Psoas muscle (tissue), 8 donors: ENCODE measurements around the gene PCMTD2. TPM values are rescaled to one million over a fixed set of nuclear protein-coding genes. Genes with fewer than 3 reads are reported as not detected.
"Not testable (repeated sequence)": the region's sequence is repeated elsewhere in the genome, so short reads cannot be mapped to it uniquely, and the experiment has no call there.

Experiments used
- ATAC-seq, 4 donors: fragments of 200-7000 bp; cut with Tn5 transposase; one replicate each; pipeline ENCODE4 v1.9.1; 2020; ENCODE audit warnings: moderate library complexity in 3 of 4, mild to moderate bottlenecking in 2 of 4
- DNase-seq, 2 donors: peaks; one replicate each; pipeline ENCODE4 v3.0.0-alpha.2; 2020
- H3K27ac ChIP-seq: fragments of 200-600 bp; one replicate; pipeline ENCODE4 v1.8.0; 2022
- H3K27me3 ChIP-seq, 3 donors: fragments of 200-600 bp in 1 of 3; one replicate each; pipeline versions ENCODE4 v1.6.1 to v1.8.0; 2013 to 2022; ENCODE audit warnings: low read length in 2 of 3, mild to moderate bottlenecking in 2 of 3, moderate library complexity in 1 of 3; ENCODE audit not compliant: insufficient read depth in 3 of 3
- H3K36me3 ChIP-seq, 2 donors: fragments of 200-600 bp in 1 of 2; one replicate each; pipeline versions ENCODE4 v1.6.1 to v1.8.0; 2013 to 2022; ENCODE audit warnings: low read depth in 1 of 2, mild to moderate bottlenecking in 1 of 2, moderate library complexity in 1 of 2; ENCODE audit not compliant: insufficient read depth in 1 of 2
- H3K4me1 ChIP-seq: fragments of 200-600 bp; one replicate; pipeline ENCODE4 v1.8.0; 2022
- H3K4me3 ChIP-seq: fragments of 200-600 bp; one replicate; pipeline ENCODE4 v1.8.0; 2022; ENCODE audit warnings: mild to moderate bottlenecking
- H3K9me3 ChIP-seq: fragments of 200-600 bp; one replicate; pipeline ENCODE4 v1.8.0; 2022
- CTCF ChIP-seq: fragments of 200-600 bp; IDR thresholded peaks from one replicate; pipeline ENCODE4 v1.8.0; 2022; ENCODE audit warnings: antibody characterized with exemption
- WGBS, 3 donors: extraction: QIAGEN DNeasy Blood & Tissue Kit; methylation state at CpG; one replicate each; pipeline versions ENCODE4 v1.1.6 to v1.1.7; 2013; 5-methylcytosine and 5-hydroxymethylcytosine counted together
- intact Hi-C, 2 donors: fragments of 100-400 bp; cut with DNase I; formaldehyde crosslinking; loops; one replicate each; pipeline versions ENCODE4 v1.11.0 to v1.14.2; 2022
- polyA plus RNA-seq, 3 donors: library from polyadenylated mRNA; stranded (reverse); fragments of 200-250 nt; gene quantifications; one replicate each; pipeline ENCODE4 v1.2.3, GENCODE V29; 2013
- total RNA-seq, 4 donors: library from RNA; stranded (reverse); fragmentation: NEBNext Ultra II Directional in 2 of 4; extraction: Animal tissue kit (Norgen Biotek cat#: 25700) in 2 of 4; gene quantifications; one replicate each; pipeline versions ENCODE4 v1.2.1 to v1.2.4, GENCODE V29; 2021 to 2023
- donor health status: healthy with polysubstance abuse.
- donor health status: DM: no; HTN: no; CAD: no; lungs with moderate emphysema.
- donor health status: Bipolar disorder and iron deficiency.
- donor health status: healthy.
- donor health status: DM: yes; HTN: yes; CAD: no.
- donor health status: DM: no; HTN: no; CAD: no.
- donor health status: DM: no; HTN: no; CAD: no.
- donor health status: DM: yes; HTN: yes; CAD: no.

Gene PCMTD2
- total and polyA plus RNA-seq, 7 donors, result 11.7 to 47.3 (median 37.8) TPM

- no peaks in the 10 kb centered on the region for H3K9me3 ChIP-seq
- H3K4me1 ChIP-seq, result no peaks in the 10 kb centered on the region
- intact Hi-C loops, result no loop called here
- no peak overlapping the region for H3K27ac ChIP-seq
- DNase-seq (no peak), ATAC-seq (no peak)
- no peaks in the 10 kb centered on the region for H3K27me3 ChIP-seq
- TF ChIP-seq CTCF, result no peak
- no peak overlapping the region for H3K4me3 ChIP-seq
- H3K36me3 ChIP-seq, result peaks cover 0 to 7% of the 10 kb centered on the region in 2 donors
- 82 to 86% (median 84%) methylated on average over 7 of the region's 7 CpGs for WGBS, 3 donors
Measured at GRCh38 chr20:64279826-64280459, 24.4 kb downstream of the PCMTD2 start.

GRCh38 chr20:64280460-64280843 lies 24.9 kb downstream of the PCMTD2 start:
- 82 to 92% (median 83%) methylated on average over 3 of the region's 3 CpGs for WGBS, 3 donors
- no peak for TF ChIP-seq CTCF
- Histone ChIP-seq H3K4me1 (no peaks in the 10 kb centered on the region), H3K9me3 (no peaks in the 10 kb centered on the region), H3K4me3 (no peak overlapping the region), H3K27me3 (no peaks in the 10 kb centered on the region), H3K27ac (no peak overlapping the region), H3K36me3 (peaks cover 0 to 4% of the 10 kb centered on the region in 2 donors)
- DNase-seq (no peak), ATAC-seq (no peak)
- intact Hi-C loops, result no loop called here

GRCh38 chr20:64283646-64284045 lies 28.1 kb downstream of the PCMTD2 start:
- H3K27me3 ChIP-seq, result no peaks in the 10 kb centered on the region
- no peak for ATAC-seq
- no peak overlapping the region for H3K27ac ChIP-seq
- no peaks in the 10 kb centered on the region for H3K9me3 ChIP-seq
- no peaks in the 10 kb centered on the region for H3K4me1 ChIP-seq
- TF ChIP-seq CTCF, result no peak
- no peaks in the 10 kb centered on the region for H3K36me3 ChIP-seq
- H3K4me3 ChIP-seq, result no peak overlapping the region
- WGBS, 3 donors, result 73 to 86% (median 76%) methylated on average over 4 of the region's 4 CpGs
- DNase-seq, result no peak
- intact Hi-C loops, result no loop called here

GRCh38 chr20:64285579-64286446 lies 30.3 kb downstream of the PCMTD2 start:
- TF ChIP-seq CTCF, result peak; percentile 72
- intact Hi-C loops, H3K27me3 ChIP-seq, H3K4me1 ChIP-seq, H3K27ac ChIP-seq, H3K4me3 ChIP-seq, H3K36me3 ChIP-seq, H3K9me3 ChIP-seq: not testable (repeated sequence)
- 78 to 87% (median 79%) methylated on average over 40 to 46 of the region's 46 CpGs for WGBS, 3 donors
- ATAC-seq (peak; percentile 61 to 89 (median 81)), DNase-seq (peak; percentile 60 to 88)

GRCh38 chr20:64286447-64287263 lies 31.1 kb downstream of the PCMTD2 start:
- H3K27ac ChIP-seq, H3K4me1 ChIP-seq, H3K4me3 ChIP-seq, intact Hi-C loops, H3K36me3 ChIP-seq, H3K9me3 ChIP-seq, H3K27me3 ChIP-seq, DNase-seq: not testable (repeated sequence)
- 94 to 98% (median 95%) methylated on average over 24 to 30 of the region's 30 CpGs for WGBS, 3 donors
- ATAC-seq, result peak in 2 of 4 donors; percentile 21 to 49

GRCh38 chr20:64287264-64287590 lies 31.7 kb downstream of the PCMTD2 start:
- H3K36me3 ChIP-seq, H3K27ac ChIP-seq, H3K27me3 ChIP-seq, ATAC-seq, H3K9me3 ChIP-seq, H3K4me1 ChIP-seq, H3K4me3 ChIP-seq, intact Hi-C loops, DNase-seq: not testable (repeated sequence)
- 92 to 100% (median 99%) methylated on average over 3 of the region's 3 CpGs for WGBS, 3 donors

- ATAC-seq, H3K4me1 ChIP-seq, H3K27me3 ChIP-seq, H3K9me3 ChIP-seq, intact Hi-C loops, H3K36me3 ChIP-seq, DNase-seq, H3K27ac ChIP-seq, H3K4me3 ChIP-seq: not testable (repeated sequence)
- WGBS, 3 donors, result 99 to 100% methylated on average over 3 to 8 of the region's 13 CpGs; no CpG with 5 or more reads in 1 of the 3 donors
Measured at GRCh38 chr20:64292167-64292566, 36.6 kb downstream of the PCMTD2 start.
